LHCN-M2 (cell line): Measurements from ENCODE around the gene AMH. TPM values are rescaled to one million over a fixed set of nuclear protein-coding genes. Genes with fewer than 3 reads are reported as not detected.
"Not testable (repeated sequence)": the region's sequence is repeated elsewhere in the genome, so short reads cannot be mapped to it uniquely, and the experiment has no call there.

ENCODE experiments used
- DNase-seq: peaks from one replicate; pipeline ENCODE4 v3.0.0-alpha.2; 2012; ENCODE audit warnings: low read depth
- total RNA-seq: library from RNA; depleted of rRNA; stranded (reverse); fragments of >200 nt; gene quantifications from 2 replicates; pipeline ENCODE4 v1.2.3, GENCODE V29; 2014

The AMH gene
- total RNA-seq, 1 experiment from 2014 or later: 13.8 TPM

GRCh38 chr19:2269244-2270156 is 20.4 kb downstream of the AMH start:
- peak; percentile 95 for DNase-seq

GRCh38 chr19:2270157-2270422 is 21.0 kb downstream of the AMH start:
- DNase-seq: no peak

GRCh38 chr19:2270423-2271233 is 21.5 kb downstream of the AMH start:
- peak; percentile 79 for DNase-seq

- DNase-seq: peak; percentile 88
These were observed 22.3 kb downstream of the AMH start for GRCh38 chr19:2271234-2272103.

GRCh38 chr19:2273356-2274184 is 24.4 kb downstream of the AMH start:
- peak; percentile 82 for DNase-seq

GRCh38 chr19:2274185-2274711 is 25.1 kb downstream of the AMH start:
- DNase-seq: no peak

- DNase-seq: peak; percentile 65
These were observed 25.9 kb downstream of the AMH start for GRCh38 chr19:2274931-2275535.

GRCh38 chr19:2275588-2276428 is 26.7 kb downstream of the AMH start:
- no peak for DNase-seq

- DNase-seq: no peak
These were observed 27.4 kb downstream of the AMH start for GRCh38 chr19:2276429-2276986.

GRCh38 chr19:2277138-2277537 is 28.0 kb downstream of the AMH start:
- no peak for DNase-seq

GRCh38 chr19:2278459-2279158 is 29.5 kb downstream of the AMH start:
- DNase-seq: no peak

- DNase-seq: no peak
These were observed 31.6 kb downstream of the AMH start for GRCh38 chr19:2280633-2281264.

GRCh38 chr19:2281265-2282061 is 32.3 kb downstream of the AMH start:
- DNase-seq: not testable (repeated sequence)

- peak; percentile 40 for DNase-seq
These were observed 33.1 kb downstream of the AMH start, which contains the start of gene PEAK3 for GRCh38 chr19:2282062-2282861. Gene PEAK3 (minus strand): TSS chr19:2282175. CDS start chr19:2280931, 1,244 bp downstream.

GRCh38 chr19:2282862-2283237 is 33.7 kb downstream of the AMH start:
- DNase-seq: no peak
